MCF 10A (cell line): ENCODE results near the gene EPHA8. TPM values are rescaled to one million over a fixed set of nuclear protein-coding genes. Genes with fewer than 3 reads are reported as not detected.

Source experiments
- BruUV-seq: library from RNA; stranded (reverse); fragments of 400-500 nt; replicated peaks from 2 replicates; lab custom pipeline; 2021; lab: Mats Ljungman, UMichigan
- CTCF ChIA-PET: fragments of 300-600 bp; sonication (Branson Sonifier 250); formaldehyde crosslinking; extraction: SDS; loops from one replicate; lab custom pipeline; 2021; ENCODE audit warnings: antibody characterized with exemption, inconsistent platforms; lab: Yijun Ruan, JAX
- POLR2A ChIA-PET: fragments of 300-600, 350-650 bp; sonication (Branson Sonifier 250); formaldehyde crosslinking; extraction: SDS; loops from one replicate; lab custom pipeline; 2020; ENCODE audit warnings: antibody characterized with exemption, inconsistent platforms; lab: Yijun Ruan, JAX
- DNase-seq: peaks from one replicate; pipeline ENCODE4 v3.0.0-alpha.2; 2018; ENCODE audit not compliant: unreplicated experiment
- H3K27ac Mint-ChIP-seq: one replicate; pipeline ENCODE4 v1.8.0; 2022; ENCODE audit warnings: mild to moderate bottlenecking, low read depth, mixed read lengths; ENCODE audit not compliant: unreplicated experiment
- H3K27me3 Mint-ChIP-seq: one replicate; pipeline ENCODE4 v1.8.0; 2022; ENCODE audit warnings: mixed read lengths; ENCODE audit not compliant: insufficient read depth, unreplicated experiment
- H3K36me3 Mint-ChIP-seq: one replicate; pipeline ENCODE4 v1.8.0; 2022; ENCODE audit warnings: mild to moderate bottlenecking, moderate library complexity, mixed read lengths; ENCODE audit not compliant: insufficient read depth, unreplicated experiment
- H3K4me1 Mint-ChIP-seq: one replicate; pipeline ENCODE4 v1.8.0; 2022; ENCODE audit warnings: mixed read lengths; ENCODE audit not compliant: insufficient read depth, unreplicated experiment
- H3K4me3 Mint-ChIP-seq: one replicate; pipeline ENCODE4 v1.8.0; 2022; ENCODE audit warnings: mild to moderate bottlenecking, moderate library complexity, mixed read lengths; ENCODE audit not compliant: unreplicated experiment
- H3K9me3 Mint-ChIP-seq: one replicate; pipeline ENCODE4 v1.8.0; 2022; ENCODE audit warnings: mixed read lengths; ENCODE audit not compliant: unreplicated experiment
- CTCF ChIP-seq: fragments of 200-600 bp; IDR thresholded peaks from one replicate; pipeline ENCODE4 v1.8.0; 2022; ENCODE audit warnings: antibody characterized with exemption, mild to moderate bottlenecking; ENCODE audit not compliant: unreplicated experiment
- intact Hi-C: fragments of 100-400 bp; cut with micrococcal nuclease; formaldehyde crosslinking; loops from 2 replicates; pipeline ENCODE4 v1.14.1; 2022
- total RNA-seq: library from RNA; stranded (reverse); gene quantifications from 2 replicates; pipeline ENCODE4 v1.2.3, GENCODE V29; 2022

EPHA8 gene
- total RNA-seq, 1 experiment from 2014 or later, result not detected

DNA sequence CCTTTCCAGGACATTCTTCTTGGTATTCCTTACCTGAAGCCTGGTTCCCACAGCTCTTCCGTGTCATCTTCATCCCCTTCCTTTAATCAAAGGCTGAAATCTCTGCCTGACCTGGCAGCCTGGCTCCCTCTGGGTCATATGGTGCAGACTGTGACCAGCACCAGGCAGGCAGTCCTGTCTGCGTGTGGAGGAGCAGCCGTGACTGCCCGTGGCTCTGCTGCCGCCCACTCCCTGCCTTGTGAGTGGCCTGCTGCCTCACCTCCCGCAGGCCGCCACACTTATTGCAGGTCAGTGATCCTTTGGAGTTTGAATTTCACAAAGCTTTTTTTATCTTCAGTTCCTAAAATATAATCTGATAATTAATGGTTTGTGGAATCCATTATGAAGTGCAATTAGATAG lies 36.2 kb upstream of the EPHA8 start:
- no peaks in the 10 kb centered on the region for H3K4me1 Mint-ChIP-seq
- no TSS peak for BruUV-seq
- H3K9me3 Mint-ChIP-seq, result no peaks in the 10 kb centered on the region
- H3K27me3 Mint-ChIP-seq, result no peaks in the 10 kb centered on the region
- ChIA-PET CTCF (interaction anchor here (0.6 kb wide), 1 partner anchor 583 kb away, joined by 3 read pairs; no protein-coding TSS in a partner anchor), POLR2A (no interaction called here)
- no peak overlapping the region for H3K27ac Mint-ChIP-seq
- no peak overlapping the region for H3K4me3 Mint-ChIP-seq
- TF ChIP-seq CTCF, result no peak
- intact Hi-C loops, result loop anchor here (5.0 kb wide), 1 partner anchor 115 kb away; the partner anchor contains the start of gene C1QC
- DNase-seq, result no peak
- peaks cover 38% of the 10 kb centered on the region for H3K36me3 Mint-ChIP-seq

DNA sequence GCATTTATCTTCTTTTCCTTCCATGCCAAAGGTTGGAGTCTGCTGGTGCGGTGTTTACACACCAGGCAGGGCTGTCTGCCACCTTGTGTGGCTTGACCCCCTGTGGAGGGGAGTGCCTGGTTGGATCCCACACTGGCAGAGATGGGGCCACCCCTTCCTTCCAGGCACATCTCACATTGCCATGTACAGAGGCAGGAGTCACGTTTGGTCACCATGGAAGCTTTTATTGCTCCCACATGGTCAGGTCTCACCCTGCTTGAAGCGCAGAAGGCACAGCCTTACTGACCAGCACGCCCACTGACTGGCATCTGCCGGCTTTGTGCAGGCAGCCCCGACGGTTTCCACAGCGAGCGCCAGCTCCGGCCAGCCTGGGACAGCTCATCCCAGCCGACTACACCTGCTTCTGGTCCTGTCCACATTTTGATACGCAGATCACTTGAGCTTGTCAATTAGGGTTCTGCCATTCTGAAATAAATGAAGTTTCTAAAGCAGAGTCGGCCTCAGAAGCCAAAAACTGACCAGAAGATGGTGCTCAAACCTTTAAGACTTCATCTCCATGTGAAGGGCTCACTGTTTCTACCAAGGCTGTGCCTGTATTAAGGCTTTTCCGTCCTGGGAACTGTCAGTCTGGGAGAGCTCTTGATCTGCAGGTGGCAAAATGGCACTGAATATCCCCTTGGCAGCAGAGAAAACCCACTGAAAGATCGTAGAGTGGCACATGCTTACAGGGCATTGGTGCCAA lies 35.6 kb upstream of the EPHA8 start:
- intact Hi-C loops, result loop anchor here (5.0 kb wide), 1 partner anchor 115 kb away; the partner anchor contains the start of gene C1QC
- no peaks in the 10 kb centered on the region for H3K9me3 Mint-ChIP-seq
- H3K27ac Mint-ChIP-seq, result no peak overlapping the region
- H3K4me3 Mint-ChIP-seq, result no peak overlapping the region
- H3K4me1 Mint-ChIP-seq, result no peaks in the 10 kb centered on the region
- peaks cover 32% of the 10 kb centered on the region for H3K36me3 Mint-ChIP-seq
- ChIA-PET CTCF (interaction anchor here (0.6 kb wide), 1 partner anchor 584 kb away, joined by 3 read pairs; no protein-coding TSS in a partner anchor), POLR2A (no interaction called here)
- BruUV-seq, result no TSS peak
- H3K27me3 Mint-ChIP-seq, result no peaks in the 10 kb centered on the region
- TF ChIP-seq CTCF, result no peak
- DNase-seq, result no peak

GRCh38 chr1:22528451-22528850 lies 34.8 kb upstream of the EPHA8 start:
- no peak overlapping the region for H3K4me3 Mint-ChIP-seq
- CTCF ChIA-PET, result no interaction called here

More at GRCh38 chr1:22528451-22528850, 34.8 kb upstream of the EPHA8 start:
- intact Hi-C loops, result loop anchor here (5.0 kb wide), 1 partner anchor 114 kb away; the partner anchor contains the start of gene C1QC
- no peak overlapping the region for H3K27ac Mint-ChIP-seq
- H3K36me3 Mint-ChIP-seq, result peaks cover 26% of the 10 kb centered on the region
- no peaks in the 10 kb centered on the region for H3K9me3 Mint-ChIP-seq
- TF ChIP-seq CTCF, result no peak
- H3K27me3 Mint-ChIP-seq, result no peaks in the 10 kb centered on the region
- BruUV-seq, result no TSS peak
- no peaks in the 10 kb centered on the region for H3K4me1 Mint-ChIP-seq
- POLR2A ChIA-PET, result no interaction called here
- no peak for DNase-seq
